ENCODE results near the gene UBE3C. TPM values are rescaled to one million over a fixed set of nuclear protein-coding genes. Genes with fewer than 3 reads are reported as not detected.

UBE3C gene
- polyA plus RNA-seq, 1 donor from 2014 or later, result 39.0 TPM

DNA sequence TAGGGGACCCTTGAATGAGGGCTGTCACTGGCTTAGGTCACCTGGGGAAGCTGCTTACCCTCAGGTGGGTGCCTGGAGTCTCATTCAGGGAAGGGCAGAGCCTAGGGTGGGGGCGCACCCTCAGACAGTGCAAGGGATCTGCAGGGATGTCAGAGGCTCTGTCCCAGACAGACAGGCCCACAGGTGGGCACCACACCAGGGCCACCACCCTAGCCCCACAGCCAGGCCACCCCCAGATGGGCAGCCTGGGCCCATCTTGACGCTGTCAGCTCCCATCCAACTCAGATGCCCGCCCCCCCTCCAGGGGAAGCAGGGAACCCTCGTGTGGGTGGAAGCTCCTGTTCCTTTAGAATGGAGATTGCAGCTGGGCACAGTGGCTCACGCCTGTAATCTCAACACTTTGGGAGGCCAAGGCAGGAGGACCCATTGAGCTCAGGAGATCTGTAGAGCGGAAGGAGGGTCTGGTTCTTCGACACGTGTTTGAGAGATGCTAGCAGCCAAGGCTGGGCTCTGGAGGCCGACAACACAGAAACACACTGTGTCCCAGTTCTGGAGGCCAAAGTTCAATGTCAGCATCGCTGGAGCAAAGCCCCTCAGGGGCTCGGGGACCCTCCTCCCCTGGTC, 139.6 kb downstream of the UBE3C start:
- H4K20me1 ChIP-seq (ENCODE audit: insufficient read depth), result no peaks in the 10 kb centered on the region
- H3K9me2 ChIP-seq (ENCODE audit: insufficient read depth, low read length), result no peaks in the 10 kb centered on the region
- no peaks in the 10 kb centered on the region for H3K9me3 ChIP-seq (ENCODE audit: low read length)
- no peaks in the 10 kb centered on the region for H3K79me2 ChIP-seq (replicated peaks; ENCODE audit: insufficient read depth, low read length)
- no peaks in the 10 kb centered on the region for H3K27me3 ChIP-seq (ENCODE audit: insufficient read depth, low read depth, low read length)
- H3F3A ChIP-seq (ENCODE audit: insufficient read depth, low read length, poor library complexity, severe bottlenecking), result no peaks in the 10 kb centered on the region
- TF ChIP-seq CTCF (IDR thresholded peaks at IDR 0.05; ENCODE audit: poor library complexity, severe bottlenecking) (no peak), MXI1 (conservative IDR thresholded peaks at IDR 0.05; ENCODE audit: poor library complexity, severe bottlenecking) (no peak), EZH2 (IDR thresholded peaks at IDR 0.05; ENCODE audit: borderline replicate concordance, insufficient read depth, low read length, poor library complexity, severe bottlenecking) (no peak), SMC3 (conservative IDR thresholded peaks at IDR 0.05; ENCODE audit: poor library complexity) (no peak), POLR2AphosphoS5 (IDR thresholded peaks at IDR 0.05) (no peak), RAD21 (conservative IDR thresholded peaks at IDR 0.05) (no peak), TAF1 (IDR thresholded peaks at IDR 0.05; ENCODE audit: low read depth) (no peak), EP300 (conservative IDR thresholded peaks at IDR 0.05; ENCODE audit: poor library complexity, severe bottlenecking) (no peak)
- TF ChIP-seq, protein P1, sequence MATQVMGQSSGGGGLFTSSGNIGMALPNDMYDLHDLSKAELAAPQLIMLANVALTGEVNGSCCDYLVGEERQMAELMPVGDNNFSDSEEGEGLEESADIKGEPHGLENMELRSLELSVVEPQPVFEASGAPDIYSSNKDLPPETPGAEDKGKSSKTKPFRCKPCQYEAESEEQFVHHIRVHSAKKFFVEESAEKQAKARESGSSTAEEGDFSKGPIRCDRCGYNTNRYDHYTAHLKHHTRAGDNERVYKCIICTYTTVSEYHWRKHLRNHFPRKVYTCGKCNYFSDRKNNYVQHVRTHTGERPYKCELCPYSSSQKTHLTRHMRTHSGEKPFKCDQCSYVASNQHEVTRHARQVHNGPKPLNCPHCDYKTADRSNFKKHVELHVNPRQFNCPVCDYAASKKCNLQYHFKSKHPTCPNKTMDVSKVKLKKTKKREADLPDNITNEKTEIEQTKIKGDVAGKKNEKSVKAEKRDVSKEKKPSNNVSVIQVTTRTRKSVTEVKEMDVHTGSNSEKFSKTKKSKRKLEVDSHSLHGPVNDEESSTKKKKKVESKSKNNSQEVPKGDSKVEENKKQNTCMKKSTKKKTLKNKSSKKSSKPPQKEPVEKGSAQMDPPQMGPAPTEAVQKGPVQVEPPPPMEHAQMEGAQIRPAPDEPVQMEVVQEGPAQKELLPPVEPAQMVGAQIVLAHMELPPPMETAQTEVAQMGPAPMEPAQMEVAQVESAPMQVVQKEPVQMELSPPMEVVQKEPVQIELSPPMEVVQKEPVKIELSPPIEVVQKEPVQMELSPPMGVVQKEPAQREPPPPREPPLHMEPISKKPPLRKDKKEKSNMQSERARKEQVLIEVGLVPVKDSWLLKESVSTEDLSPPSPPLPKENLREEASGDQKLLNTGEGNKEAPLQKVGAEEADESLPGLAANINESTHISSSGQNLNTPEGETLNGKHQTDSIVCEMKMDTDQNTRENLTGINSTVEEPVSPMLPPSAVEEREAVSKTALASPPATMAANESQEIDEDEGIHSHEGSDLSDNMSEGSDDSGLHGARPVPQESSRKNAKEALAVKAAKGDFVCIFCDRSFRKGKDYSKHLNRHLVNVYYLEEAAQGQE (IDR thresholded peaks at IDR 0.05; ENCODE audit: borderline replicate concordance), result no peak
- H3K36me3 ChIP-seq (ENCODE audit: insufficient read depth, low read length), result no peaks in the 10 kb centered on the region
- H3K4me2 ChIP-seq (ENCODE audit: low read length), result no peak overlapping the region
- H3K4me3 ChIP-seq (ENCODE audit: low read length), result no peak overlapping the region
- H2AFZ ChIP-seq (ENCODE audit: low read depth, low read length), result no peak overlapping the region
- H3K9ac ChIP-seq (ENCODE audit: low read length), result no peak overlapping the region
- H3K27ac ChIP-seq (ENCODE audit: low read length), result no peak overlapping the region

DNA sequence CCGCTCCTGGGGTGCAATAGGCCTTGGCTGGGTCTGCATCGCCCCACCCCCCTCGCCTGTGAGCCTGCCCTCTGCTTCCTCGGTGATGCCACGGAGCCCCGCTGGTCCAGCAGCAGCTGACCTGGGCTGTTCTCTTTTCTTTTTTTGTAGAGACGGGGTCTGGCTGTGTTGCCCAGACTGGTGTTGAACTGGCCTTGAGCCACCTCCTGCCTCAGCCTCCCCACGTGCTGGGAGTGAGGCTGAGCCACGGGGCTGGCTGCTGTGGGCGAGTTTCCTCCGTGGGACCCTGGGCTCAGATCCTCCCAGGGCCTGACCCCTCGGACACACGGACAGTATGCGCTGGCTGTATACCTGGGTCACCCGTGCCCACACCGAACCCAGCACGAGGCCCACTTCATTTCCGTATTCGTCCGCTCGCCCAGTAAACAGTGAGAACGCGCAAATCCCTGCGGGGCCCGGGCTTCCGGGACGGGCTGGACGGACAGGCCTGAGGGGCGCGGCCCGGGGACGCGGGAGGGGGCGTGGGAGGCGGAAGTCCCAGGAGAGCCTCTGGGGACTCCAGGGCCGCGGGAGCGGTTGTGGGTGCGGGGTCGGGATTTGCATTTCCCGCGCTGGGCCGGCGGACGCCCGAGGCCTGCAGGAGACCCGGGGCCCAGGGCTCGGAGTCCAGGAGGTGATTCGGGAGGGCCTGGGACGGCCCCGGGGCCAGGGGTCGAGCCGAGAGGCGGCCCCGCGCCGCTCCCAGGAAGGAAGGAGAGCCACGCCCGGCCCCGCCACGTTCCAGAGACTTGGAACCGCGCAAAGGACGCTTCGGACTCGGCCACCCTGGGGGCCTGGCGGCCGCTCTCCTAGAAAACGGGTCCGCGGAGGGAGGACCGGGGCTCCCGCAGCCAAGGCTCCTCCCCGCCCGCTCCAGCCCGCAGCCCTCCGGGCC, 140.3 kb downstream of the UBE3C start:
- Histone ChIP-seq H4K20me1 (ENCODE audit: insufficient read depth) (no peaks in the 10 kb centered on the region), H3K4me3 (ENCODE audit: low read length) (no peak overlapping the region), H3K79me2 (replicated peaks; ENCODE audit: insufficient read depth, low read length) (no peaks in the 10 kb centered on the region), H3K9me3 (ENCODE audit: low read length) (no peaks in the 10 kb centered on the region), H3K9ac (ENCODE audit: low read length) (no peak overlapping the region), H3K9me2 (ENCODE audit: insufficient read depth, low read length) (no peaks in the 10 kb centered on the region), H3K36me3 (ENCODE audit: insufficient read depth, low read length) (no peaks in the 10 kb centered on the region), H3K27ac (ENCODE audit: low read length) (no peak overlapping the region), H2AFZ (ENCODE audit: low read depth, low read length) (no peak overlapping the region), H3F3A (ENCODE audit: insufficient read depth, low read length, poor library complexity, severe bottlenecking) (no peaks in the 10 kb centered on the region), H3K27me3 (ENCODE audit: insufficient read depth, low read depth, low read length) (no peaks in the 10 kb centered on the region), H3K4me2 (ENCODE audit: low read length) (no peak overlapping the region)
- no peak for TF ChIP-seq SMC3 (conservative IDR thresholded peaks at IDR 0.05; ENCODE audit: poor library complexity)
- TF ChIP-seq, protein P1 (IDR thresholded peaks at IDR 0.05; ENCODE audit: borderline replicate concordance), result no peak
- TF ChIP-seq POLR2AphosphoS5 (IDR thresholded peaks at IDR 0.05), result no peak
- TF ChIP-seq CTCF (IDR thresholded peaks at IDR 0.05; ENCODE audit: poor library complexity, severe bottlenecking), result no peak
- no peak for TF ChIP-seq EP300 (conservative IDR thresholded peaks at IDR 0.05; ENCODE audit: poor library complexity, severe bottlenecking)
- TF ChIP-seq MXI1 (conservative IDR thresholded peaks at IDR 0.05; ENCODE audit: poor library complexity, severe bottlenecking), result no peak
- no peak for TF ChIP-seq TAF1 (IDR thresholded peaks at IDR 0.05; ENCODE audit: low read depth)
- no peak for TF ChIP-seq RAD21 (conservative IDR thresholded peaks at IDR 0.05)
- no peak for TF ChIP-seq EZH2 (IDR thresholded peaks at IDR 0.05; ENCODE audit: borderline replicate concordance, insufficient read depth, low read length, poor library complexity, severe bottlenecking)

Measured in neural cell (in vitro differentiated cells).